GM21723 (cell line): ENCODE measurements around the gene ATG2B.

ENCODE experiments used
- ATAC-seq: cut with Tn5 transposase; IDR thresholded peaks from one replicate; pipeline ENCODE4 v1.9.1; 2021; ENCODE audit warnings: mild to moderate bottlenecking, moderate library complexity; ENCODE audit not compliant: unreplicated experiment

Gene ATG2B

GRCh38 chr14:96272777-96273473, 90.2 kb downstream of the ATG2B start:
- no peak for ATAC-seq

DNA sequence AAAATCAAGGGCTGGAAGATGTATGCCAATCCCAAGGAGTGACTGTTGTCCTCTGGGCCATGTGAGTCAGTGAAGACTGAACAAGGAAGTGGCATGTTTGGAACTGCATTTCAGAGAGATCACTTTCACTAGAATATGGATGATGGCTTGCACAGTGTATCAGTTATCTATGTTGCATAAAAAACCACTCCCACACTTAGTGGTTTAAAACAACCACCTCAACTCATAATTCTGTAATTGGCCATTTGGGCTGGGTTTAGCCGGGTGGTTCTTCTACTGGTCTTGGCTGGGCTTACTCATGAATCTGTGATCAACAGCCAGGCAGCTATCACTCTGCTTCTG, 91.7 kb downstream of the ATG2B start:
- no peak for ATAC-seq

DNA sequence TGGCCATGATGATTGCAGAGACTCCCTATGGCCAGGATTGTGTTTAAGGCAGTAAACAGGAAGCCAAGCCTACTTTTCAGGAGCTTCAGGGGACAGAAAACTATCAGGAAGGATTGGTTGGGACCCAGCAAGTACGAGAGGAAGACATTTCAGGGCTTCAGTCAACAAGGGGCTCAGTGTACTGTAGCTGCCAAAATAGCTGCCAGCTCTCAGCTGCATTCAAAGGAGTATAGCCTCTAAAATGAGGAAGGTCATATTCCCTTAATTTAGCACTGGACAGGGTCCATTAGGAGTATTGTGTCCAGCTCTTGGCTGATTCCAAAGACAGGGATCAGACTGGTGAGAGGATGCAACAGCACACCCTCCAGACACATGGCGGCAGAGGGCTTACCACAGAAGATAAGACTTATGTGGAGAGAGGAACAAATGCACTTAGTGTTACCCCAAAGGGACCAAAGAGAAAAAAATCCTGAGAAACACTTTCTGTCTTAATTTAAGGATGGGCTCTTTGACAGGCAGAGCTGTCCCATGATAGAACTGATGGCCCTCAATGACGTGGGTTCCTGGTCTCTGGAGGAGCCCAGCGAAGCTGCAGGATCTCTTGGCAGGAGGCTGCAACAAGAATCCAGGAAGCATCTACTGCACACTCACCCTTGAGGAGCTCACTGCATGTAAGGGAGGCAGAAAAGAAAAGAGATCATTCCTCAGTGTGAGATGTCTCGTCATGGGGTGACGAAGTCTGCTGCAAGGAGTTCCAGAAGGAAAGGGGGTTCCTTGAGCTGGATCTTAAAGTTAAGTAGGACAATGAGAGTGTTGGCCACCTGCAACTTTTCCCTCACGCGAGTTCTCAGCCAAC, 92.3 kb downstream of the ATG2B start:
- ATAC-seq, result no peak

DNA sequence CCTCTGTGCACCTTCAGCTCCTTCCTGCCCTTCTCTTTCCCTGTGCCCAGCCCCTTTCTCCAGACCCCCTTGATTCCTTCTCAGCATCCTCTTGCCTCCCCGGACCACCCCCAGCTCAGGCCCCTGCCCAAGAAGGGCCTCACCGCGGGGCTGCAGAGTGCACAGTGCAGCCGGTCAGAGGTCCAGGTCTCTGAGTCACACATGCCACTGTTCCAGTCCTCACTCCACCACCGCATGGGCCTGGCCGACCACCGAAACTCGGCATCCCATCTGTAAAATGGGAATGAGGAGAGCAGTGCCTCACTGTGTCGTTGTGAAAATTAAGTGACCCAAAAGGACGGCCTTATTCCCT, 93.8 kb downstream of the ATG2B start:
- no peak for ATAC-seq

- no peak for ATAC-seq
These were observed 94.4 kb downstream of the ATG2B start for GRCh38 chr14:96268431-96269358.

GRCh38 chr14:96267916-96268315, 95.2 kb downstream of the ATG2B start:
- no peak for ATAC-seq

- ATAC-seq, result no peak
These were observed 95.8 kb downstream of the ATG2B start for GRCh38 chr14:96267336-96267735.

GRCh38 chr14:96265383-96266095, 97.6 kb downstream of the ATG2B start:
- no peak for ATAC-seq

- no peak for ATAC-seq
These were observed 98.3 kb downstream of the ATG2B start for GRCh38 chr14:96264853-96265252.

GRCh38 chr14:96264200-96264553, 99.0 kb downstream of the ATG2B start:
- ATAC-seq, result no peak

DNA sequence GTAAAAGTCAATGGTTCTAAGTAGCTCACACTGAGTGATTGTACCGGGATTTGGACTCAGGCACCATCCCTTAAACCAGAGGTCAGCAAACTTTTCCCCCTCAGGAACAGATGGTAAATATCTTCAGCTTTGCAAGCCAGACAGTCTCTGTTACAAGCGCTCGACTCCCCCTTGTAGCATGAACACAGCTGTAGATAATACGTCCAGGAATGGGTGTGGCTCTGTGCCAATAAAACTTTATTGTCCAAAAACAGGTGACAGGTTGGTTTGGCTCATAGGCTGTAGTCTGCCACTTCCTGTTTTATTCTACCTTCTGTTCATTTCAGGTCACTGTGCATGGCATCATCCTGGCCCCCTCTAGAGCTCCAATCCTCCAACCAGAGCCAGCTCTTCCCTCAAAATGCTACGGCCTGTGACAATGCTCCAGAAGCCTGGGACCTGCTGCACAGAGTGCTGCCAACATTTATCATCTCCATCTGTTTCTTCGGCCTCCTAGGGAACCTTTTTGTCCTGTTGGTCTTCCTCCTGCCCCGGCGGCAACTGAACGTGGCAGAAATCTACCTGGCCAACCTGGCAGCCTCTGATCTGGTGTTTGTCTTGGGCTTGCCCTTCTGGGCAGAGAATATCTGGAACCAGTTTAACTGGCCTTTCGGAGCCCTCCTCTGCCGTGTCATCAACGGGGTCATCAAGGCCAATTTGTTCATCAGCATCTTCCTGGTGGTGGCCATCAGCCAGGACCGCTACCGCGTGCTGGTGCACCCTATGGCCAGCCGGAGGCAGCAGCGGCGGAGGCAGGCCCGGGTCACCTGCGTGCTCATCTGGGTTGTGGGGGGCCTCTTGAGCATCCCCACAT, 99.6 kb downstream of the ATG2B start:
- ATAC-seq, result no peak

- ATAC-seq, result no peak
These were observed 101.1 kb downstream of the ATG2B start for GRCh38 chr14:96261772-96262655.

DNA sequence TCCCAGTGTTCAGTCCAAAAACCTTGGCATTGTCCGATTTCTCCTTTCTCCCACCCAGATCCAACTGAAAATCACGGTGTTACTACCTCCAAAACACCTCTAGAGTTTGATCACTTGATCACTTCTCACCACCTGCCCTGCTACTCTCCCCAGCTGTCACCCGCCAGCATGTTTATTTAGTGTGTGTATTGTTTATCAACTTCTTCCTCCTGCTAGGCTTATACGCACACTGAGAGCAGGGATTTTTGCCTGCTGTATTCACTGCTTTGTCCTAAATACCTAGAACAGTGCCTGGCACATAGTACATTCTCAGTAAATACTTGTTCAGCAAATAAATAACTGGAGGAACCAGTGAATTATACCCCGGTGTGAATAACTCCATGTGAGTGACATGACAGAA, 102.1 kb downstream of the ATG2B start:
- no peak for ATAC-seq

DNA sequence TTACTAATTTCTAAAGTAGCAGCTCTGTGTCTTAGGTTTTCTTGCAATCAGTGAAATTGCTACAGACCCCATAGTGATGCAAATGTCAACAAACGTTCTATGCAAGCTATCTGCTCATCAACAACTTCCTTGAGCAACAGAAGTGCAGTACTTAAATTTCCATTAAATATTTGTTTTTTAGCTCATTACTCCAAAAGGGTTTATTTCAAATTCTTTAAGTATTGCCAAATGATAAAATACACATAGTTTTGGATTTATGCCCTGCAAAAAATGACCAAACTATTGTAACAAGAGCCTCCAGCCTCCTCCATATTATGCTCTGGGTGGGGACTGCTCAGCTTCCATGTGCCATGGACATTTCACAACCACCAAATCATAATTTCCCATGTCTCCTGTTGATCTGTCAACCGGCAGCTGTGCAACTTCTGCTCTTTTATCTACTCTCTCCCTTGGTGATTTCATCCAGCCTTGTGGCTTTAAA, 102.8 kb downstream of the ATG2B start:
- ATAC-seq, result no peak

GRCh38 chr14:96257900-96258299, 105.2 kb downstream of the ATG2B start:
- ATAC-seq, result no peak

GRCh38 chr14:96257056-96257455, 106.1 kb downstream of the ATG2B start:
- ATAC-seq, result no peak

DNA sequence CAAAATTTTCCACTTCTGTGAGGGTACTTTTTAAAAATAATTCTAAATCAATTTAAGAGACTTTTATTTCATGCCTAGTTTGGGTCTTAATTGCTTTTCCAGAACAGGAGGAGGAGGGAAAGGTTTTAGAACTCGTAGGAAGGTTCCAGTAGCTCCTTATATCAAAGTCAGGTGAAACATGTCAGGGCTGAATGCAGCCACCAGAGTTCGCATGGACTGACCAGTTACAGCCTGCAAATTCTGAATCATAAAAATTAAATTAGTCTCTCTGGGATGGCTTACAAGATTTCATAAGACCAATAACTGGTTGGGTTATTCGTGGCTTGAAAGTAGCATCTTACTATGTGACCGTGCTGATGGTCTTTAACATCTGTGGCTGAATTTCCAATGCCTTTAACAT, 106.7 kb downstream of the ATG2B start:
- no peak for ATAC-seq

DNA sequence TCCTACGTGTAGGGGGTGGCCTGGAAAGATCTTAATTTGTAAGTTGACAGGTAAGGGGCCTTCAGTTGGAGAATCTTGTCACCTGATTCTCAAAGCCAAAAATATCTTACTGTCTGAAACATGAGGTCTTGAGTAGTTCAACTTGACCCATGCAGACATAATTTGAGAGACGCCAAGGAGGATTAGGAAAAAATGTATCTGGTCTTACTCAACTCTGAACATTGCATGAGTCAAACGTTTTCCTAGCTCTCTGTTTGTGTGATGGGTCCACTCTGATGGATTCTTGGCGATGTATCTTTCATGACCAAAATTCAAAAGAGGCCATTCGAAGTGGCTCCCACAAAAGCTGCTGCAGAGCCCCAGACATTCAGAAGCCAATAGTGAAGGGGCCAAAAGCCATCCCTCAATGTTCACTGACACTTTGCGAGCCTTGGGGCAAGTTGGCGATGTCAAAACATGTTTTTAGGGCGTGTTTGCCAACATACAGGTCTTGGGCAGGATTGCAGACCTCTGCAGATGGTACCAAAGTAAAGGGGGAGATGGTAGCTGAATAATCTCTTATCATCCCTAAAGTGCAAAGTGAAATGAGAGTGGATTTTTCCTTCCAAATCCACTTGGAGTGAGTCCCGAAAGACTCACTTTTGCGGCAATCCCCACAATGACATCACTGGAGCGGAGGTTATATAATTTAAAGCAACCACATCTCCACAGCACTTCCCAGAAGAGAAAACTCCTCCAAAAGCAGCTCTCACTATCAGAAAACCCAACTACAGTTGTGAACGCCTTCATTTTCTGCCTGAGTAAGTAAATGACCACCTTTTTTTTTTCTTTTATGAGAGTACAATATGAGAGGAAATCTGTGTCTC, 107.4 kb downstream of the ATG2B start, which contains the start of gene BDKRB1:
TSS of gene BDKRB1 (plus strand) at position 710 of the 866 bp plus-strand sequence. CDS start 7,473 bp downstream, outside the sequence.
- no peak for ATAC-seq
